PC-9 (cell line): ENCODE measurements around the gene USP12.
"Not testable (repeated sequence)": the region's sequence is repeated elsewhere in the genome, so short reads cannot be mapped to it uniquely, and the experiment has no call there.

ENCODE experiments used
- EZH2 ChIP-seq: fragments of 200-600 bp; sonication (generic); IDR thresholded peaks from 2 replicates; pipeline ENCODE4 v1.8.0; 2017; ENCODE audit warnings: antibody characterized with exemption, low read depth
- TF ChIP-seq, protein P1 (sequence below): fragments of 200-600 bp; sonication (generic); conservative IDR thresholded peaks from 2 replicates; pipeline ENCODE4 v1.6.1; 2017; ENCODE audit warnings: mixed run types, antibody characterized with exemption, mild to moderate bottlenecking, moderate library complexity

- TF ChIP-seq, protein P1, sequence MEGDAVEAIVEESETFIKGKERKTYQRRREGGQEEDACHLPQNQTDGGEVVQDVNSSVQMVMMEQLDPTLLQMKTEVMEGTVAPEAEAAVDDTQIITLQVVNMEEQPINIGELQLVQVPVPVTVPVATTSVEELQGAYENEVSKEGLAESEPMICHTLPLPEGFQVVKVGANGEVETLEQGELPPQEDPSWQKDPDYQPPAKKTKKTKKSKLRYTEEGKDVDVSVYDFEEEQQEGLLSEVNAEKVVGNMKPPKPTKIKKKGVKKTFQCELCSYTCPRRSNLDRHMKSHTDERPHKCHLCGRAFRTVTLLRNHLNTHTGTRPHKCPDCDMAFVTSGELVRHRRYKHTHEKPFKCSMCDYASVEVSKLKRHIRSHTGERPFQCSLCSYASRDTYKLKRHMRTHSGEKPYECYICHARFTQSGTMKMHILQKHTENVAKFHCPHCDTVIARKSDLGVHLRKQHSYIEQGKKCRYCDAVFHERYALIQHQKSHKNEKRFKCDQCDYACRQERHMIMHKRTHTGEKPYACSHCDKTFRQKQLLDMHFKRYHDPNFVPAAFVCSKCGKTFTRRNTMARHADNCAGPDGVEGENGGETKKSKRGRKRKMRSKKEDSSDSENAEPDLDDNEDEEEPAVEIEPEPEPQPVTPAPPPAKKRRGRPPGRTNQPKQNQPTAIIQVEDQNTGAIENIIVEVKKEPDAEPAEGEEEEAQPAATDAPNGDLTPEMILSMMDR: not testable (repeated sequence)
- TF ChIP-seq EZH2: not testable (repeated sequence)
Observed at GRCh38 chr13:27218861-27219260, 47.2 kb upstream of the USP12 start.
